Measurements from ENCODE around the gene C1GALT1.

DNA sequence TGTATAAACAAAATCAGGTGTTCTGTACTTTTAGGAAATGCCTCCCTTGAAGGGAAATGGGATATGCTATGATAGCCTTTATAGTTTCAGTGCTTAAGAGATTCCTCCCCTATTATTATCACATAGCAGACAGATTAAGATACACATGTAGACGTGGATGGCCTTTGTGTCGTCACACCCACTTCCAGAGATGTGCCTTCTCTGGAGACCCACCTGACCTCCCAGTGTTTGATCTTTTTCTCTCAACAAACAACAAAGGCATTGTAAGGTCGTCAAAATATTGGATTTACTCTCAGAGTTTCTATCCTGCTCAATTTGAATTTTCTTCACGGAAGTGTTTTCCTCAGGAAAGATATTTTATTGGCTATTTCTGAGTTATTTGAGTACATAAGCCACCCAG is 25.7 kb upstream of the C1GALT1 start:
- TF ChIP-seq GATA2 (IDR thresholded peaks at IDR 0.05; ENCODE audit: low read depth, low read length): no peak
- no peak for TF ChIP-seq GATA3 (IDR thresholded peaks at IDR 0.05; ENCODE audit: low read depth, low read length)
